HEK293 (cell line): Measurements from ENCODE around the gene RALY.

Source experiments
- ATF2 ChIP-seq: fragments of 450-650 bp; formaldehyde crosslinking; IDR thresholded peaks from 2 replicates; pipeline ENCODE4 v1.5.1; 2016; ENCODE audit warnings: missing biosample characterization, missing genetic modification characterization, low read depth
- CTCF ChIP-seq: fragments of 450-650 bp; formaldehyde crosslinking; IDR thresholded peaks from 2 replicates; pipeline ENCODE4 v1.5.1; 2016; ENCODE audit warnings: missing biosample characterization, missing genetic modification characterization
- REST ChIP-seq: fragments of 450-650 bp; formaldehyde crosslinking; IDR thresholded peaks from 2 replicates; pipeline ENCODE4 v1.5.1; 2016; ENCODE audit warnings: missing biosample characterization, missing genetic modification characterization
- SP2 ChIP-seq: fragments of 450-650 bp; formaldehyde crosslinking; IDR thresholded peaks from 2 replicates; pipeline ENCODE4 v1.5.1; 2016; ENCODE audit warnings: missing biosample characterization, missing genetic modification characterization
- TRIM28 ChIP-seq: IDR thresholded peaks from 2 replicates; pipeline ENCODE4 v1.6.1; 2011; ENCODE audit warnings: low read length, control low read depth, borderline replicate concordance
- YY1 ChIP-seq: fragments of 450-650 bp; formaldehyde crosslinking; IDR thresholded peaks from 2 replicates; pipeline ENCODE4 v1.5.1; 2018; ENCODE audit warnings: missing biosample characterization, missing genetic modification characterization
- ZBTB44 ChIP-seq: fragments of 450-650 bp; IDR thresholded peaks from 2 replicates; pipeline ENCODE4 v1.5.1; 2018; ENCODE audit warnings: missing biosample characterization, mild to moderate bottlenecking, missing genetic modification characterization
- ZEB2 ChIP-seq: fragments of 450-650 bp; formaldehyde crosslinking; IDR thresholded peaks from 2 replicates; pipeline ENCODE4 v1.5.1; 2016; ENCODE audit warnings: missing biosample characterization, missing genetic modification characterization
- ZNF274 ChIP-seq, 2 experiments: fragments of 200-500 bp in 1 of 2; fragments of 450-650 bp in 1 of 2; sonication (Bioruptor generic) in 1 of 2; formaldehyde crosslinking in 1 of 2; IDR thresholded peaks; 2 replicates each; pipeline versions ENCODE4 v1.5.1 to v1.6.1; 2014 to 2016; ENCODE audit warnings: borderline replicate concordance in 1 of 2, inconsistent platforms in 1 of 2, low read length in 1 of 2, missing biosample characterization in 1 of 2, missing genetic modification characterization in 1 of 2
- ZNF311 ChIP-seq: fragments of 450-650 bp; formaldehyde crosslinking; IDR thresholded peaks from 2 replicates; pipeline ENCODE4 v1.5.1; 2017; ENCODE audit warnings: missing biosample characterization, missing genetic modification characterization, borderline replicate concordance

- no peak for TF ChIP-seq CTCF (tag by site-specific recombination)
- no peak for TF ChIP-seq ZNF311 (tag by site-specific recombination)
- TF ChIP-seq ZNF274 (IDR thresholded peaks at IDR 0.05; ENCODE audit: low read length): no peak
- TF ChIP-seq ZNF274 (tag by site-specific recombination; IDR thresholded peaks at IDR 0.05; ENCODE audit: borderline replicate concordance): no peak
- TF ChIP-seq TRIM28: no peak
- TF ChIP-seq ZBTB44 (tag by site-specific recombination): no peak
- no peak for TF ChIP-seq ZEB2 (tag by site-specific recombination)
- TF ChIP-seq YY1 (tag by site-specific recombination): no peak
- no peak for TF ChIP-seq SP2 (tag by site-specific recombination)
- TF ChIP-seq ATF2 (tag by site-specific recombination): no peak
- no peak for TF ChIP-seq REST (tag by site-specific recombination)
Measured at GRCh38 chr20:33985830-33986229, 7.9 kb upstream of the RALY start.
